ENCODE data around the gene TIPARP. TPM values are rescaled to one million over a fixed set of nuclear protein-coding genes. Genes with fewer than 3 reads are reported as not detected.

The TIPARP gene
- total and polyA plus RNA-seq, 2 of the 13 experiments (the other 11 are each of a cell fraction or from before 2014, with no cell fraction given) = 7.3 to 19.7 TPM

DNA sequence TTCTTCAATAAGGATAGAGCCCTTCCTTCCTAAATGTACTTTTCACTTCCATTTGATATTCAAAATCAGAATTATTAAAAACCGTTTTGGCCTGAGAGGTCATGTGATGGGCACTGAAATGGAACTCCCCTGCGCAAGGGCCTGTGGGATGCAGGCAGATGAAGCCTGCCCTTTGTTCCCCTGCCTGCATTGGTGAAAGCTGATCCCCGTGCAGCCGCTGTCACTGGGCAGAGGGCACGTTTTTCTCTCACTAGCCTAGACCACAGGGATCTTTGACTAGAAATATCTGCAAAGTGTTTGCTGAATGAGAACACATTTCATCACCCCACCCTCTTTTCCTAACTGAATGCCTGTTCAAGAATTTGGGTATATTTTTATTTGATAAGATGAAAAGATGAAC is 74.9 kb downstream of the TIPARP start (continued):
- TF ChIP-seq, protein P1, sequence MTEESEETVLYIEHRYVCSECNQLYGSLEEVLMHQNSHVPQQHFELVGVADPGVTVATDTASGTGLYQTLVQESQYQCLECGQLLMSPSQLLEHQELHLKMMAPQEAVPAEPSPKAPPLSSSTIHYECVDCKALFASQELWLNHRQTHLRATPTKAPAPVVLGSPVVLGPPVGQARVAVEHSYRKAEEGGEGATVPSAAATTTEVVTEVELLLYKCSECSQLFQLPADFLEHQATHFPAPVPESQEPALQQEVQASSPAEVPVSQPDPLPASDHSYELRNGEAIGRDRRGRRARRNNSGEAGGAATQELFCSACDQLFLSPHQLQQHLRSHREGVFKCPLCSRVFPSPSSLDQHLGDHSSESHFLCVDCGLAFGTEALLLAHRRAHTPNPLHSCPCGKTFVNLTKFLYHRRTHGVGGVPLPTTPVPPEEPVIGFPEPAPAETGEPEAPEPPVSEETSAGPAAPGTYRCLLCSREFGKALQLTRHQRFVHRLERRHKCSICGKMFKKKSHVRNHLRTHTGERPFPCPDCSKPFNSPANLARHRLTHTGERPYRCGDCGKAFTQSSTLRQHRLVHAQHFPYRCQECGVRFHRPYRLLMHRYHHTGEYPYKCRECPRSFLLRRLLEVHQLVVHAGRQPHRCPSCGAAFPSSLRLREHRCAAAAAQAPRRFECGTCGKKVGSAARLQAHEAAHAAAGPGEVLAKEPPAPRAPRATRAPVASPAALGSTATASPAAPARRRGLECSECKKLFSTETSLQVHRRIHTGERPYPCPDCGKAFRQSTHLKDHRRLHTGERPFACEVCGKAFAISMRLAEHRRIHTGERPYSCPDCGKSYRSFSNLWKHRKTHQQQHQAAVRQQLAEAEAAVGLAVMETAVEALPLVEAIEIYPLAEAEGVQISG (CRISPR knock-in tag; IDR thresholded peaks at IDR 0.05) = peak; percentile 68
- TF ChIP-seq PHF5A (CRISPR knock-in tag; IDR thresholded peaks at IDR 0.05; ENCODE audit: low read depth, unreplicated experiment) (no peak), FLYWCH1 (CRISPR knock-in tag; IDR thresholded peaks at IDR 0.05) (no peak), HOXA3 (CRISPR knock-in tag; IDR thresholded peaks at IDR 0.05) (peak; percentile 50; the same call in 1 of the 2 replicates), SIX4 (CRISPR knock-in tag; IDR thresholded peaks at IDR 0.05) (peak; percentile 89; the same call in 1 of the 2 replicates), ZNF12 (CRISPR knock-in tag; IDR thresholded peaks at IDR 0.05) (no peak), FOXC1 (CRISPR knock-in tag; IDR thresholded peaks at IDR 0.05; ENCODE audit: borderline replicate concordance) (no peak), SOX13 (IDR thresholded peaks at IDR 0.05) (no peak), SOX13 (CRISPR knock-in tag; conservative IDR thresholded peaks at IDR 0.05 in 1 of 2, IDR thresholded peaks at IDR 0.05 in 1 of 2) (peak in 1 of 2 experiments; percentile 46; a peak in 1 of 4 replicates), ATM (IDR thresholded peaks at IDR 0.05; ENCODE audit: borderline replicate concordance) (no peak), ZMYM4 (CRISPR knock-in tag; IDR thresholded peaks at IDR 0.05) (peak; percentile 95), SALL1 (CRISPR knock-in tag; IDR thresholded peaks at IDR 0.05) (peak; percentile 82), XRCC5 (optimal IDR thresholded peaks at IDR 0.05; ENCODE audit: low read length) (no peak), SRSF4 (IDR thresholded peaks at IDR 0.05; ENCODE audit: low read depth, low read length, poor library complexity, severe bottlenecking) (no peak)
- TF ChIP-seq, protein P2, sequence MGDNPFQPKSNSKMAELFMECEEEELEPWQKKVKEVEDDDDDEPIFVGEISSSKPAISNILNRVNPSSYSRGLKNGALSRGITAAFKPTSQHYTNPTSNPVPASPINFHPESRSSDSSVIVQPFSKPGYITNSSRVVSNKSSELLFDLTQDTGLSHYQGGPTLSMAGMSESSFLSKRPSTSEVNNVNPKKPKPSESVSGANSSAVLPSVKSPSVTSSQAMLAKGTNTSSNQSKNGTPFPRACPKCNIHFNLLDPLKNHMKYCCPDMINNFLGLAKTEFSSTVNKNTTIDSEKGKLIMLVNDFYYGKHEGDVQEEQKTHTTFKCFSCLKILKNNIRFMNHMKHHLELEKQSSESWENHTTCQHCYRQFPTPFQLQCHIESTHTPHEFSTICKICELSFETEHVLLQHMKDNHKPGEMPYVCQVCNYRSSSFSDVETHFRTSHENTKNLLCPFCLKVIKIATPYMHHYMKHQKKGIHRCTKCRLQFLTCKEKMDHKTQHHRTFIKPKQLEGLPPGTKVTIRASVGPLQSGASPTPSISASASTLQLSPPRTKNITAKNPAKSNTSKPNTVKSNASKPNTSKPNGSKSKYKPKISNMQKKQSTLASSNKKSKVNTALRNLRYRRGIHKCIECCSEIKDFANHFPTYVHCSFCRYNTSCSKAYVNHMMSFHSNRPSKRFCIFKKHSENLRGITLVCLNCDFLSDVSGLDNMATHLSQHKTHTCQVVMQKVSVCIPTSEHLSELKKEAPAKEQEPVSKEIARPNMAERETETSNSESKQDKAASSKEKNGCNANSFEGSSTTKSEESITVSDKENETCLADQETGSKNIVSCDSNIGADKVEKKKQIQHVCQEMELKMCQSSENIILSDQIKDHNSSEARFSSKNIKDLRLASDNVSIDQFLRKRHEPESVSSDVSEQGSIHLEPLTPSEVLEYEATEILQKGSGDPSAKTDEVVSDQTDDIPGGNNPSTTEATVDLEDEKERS (CRISPR knock-in tag; IDR thresholded peaks at IDR 0.05) = no peak
- TF ChIP-seq, protein P3, sequence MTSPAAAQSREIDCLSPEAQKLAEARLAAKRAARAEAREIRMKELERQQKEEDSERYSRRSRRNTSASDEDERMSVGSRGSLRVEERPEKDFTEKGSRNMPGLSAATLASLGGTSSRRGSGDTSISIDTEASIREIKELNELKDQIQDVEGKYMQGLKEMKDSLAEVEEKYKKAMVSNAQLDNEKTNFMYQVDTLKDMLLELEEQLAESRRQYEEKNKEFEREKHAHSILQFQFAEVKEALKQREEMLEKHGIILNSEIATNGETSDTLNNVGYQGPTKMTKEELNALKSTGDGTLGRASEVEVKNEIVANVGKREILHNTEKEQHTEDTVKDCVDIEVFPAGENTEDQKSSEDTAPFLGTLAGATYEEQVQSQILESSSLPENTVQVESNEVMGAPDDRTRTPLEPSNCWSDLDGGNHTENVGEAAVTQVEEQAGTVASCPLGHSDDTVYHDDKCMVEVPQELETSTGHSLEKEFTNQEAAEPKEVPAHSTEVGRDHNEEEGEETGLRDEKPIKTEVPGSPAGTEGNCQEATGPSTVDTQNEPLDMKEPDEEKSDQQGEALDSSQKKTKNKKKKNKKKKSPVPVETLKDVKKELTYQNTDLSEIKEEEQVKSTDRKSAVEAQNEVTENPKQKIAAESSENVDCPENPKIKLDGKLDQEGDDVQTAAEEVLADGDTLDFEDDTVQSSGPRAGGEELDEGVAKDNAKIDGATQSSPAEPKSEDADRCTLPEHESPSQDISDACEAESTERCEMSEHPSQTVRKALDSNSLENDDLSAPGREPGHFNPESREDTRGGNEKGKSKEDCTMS (CRISPR knock-in tag; conservative IDR thresholded peaks at IDR 0.05) = no peak
